Body of pancreas (tissue), 4 donors: ENCODE data around the gene TCF7L1. TPM values are rescaled to one million over a fixed set of nuclear protein-coding genes. Genes with fewer than 3 reads are reported as not detected.

Experiments used
- ATAC-seq: fragments of 150-250 bp; one replicate; pipeline ENCODE4 v1.9.1; 2016
- DNase-seq, 4 donors: peaks; one replicate each; pipeline ENCODE4 v3.0.0-alpha.2; 2019
- H3K27ac ChIP-seq, 4 donors: fragments of 200-600 bp; sonication (generic); 1 replicate in 3 of 4; 2 replicates in 1 of 4; pipeline versions ENCODE4 v1.5.1 to v1.6.1; 2016 to 2019; ENCODE audit warnings: mild to moderate bottlenecking in 1 of 4, mixed read lengths in 1 of 4, moderate library complexity in 1 of 4
- H3K27me3 ChIP-seq, 2 donors: fragments of 200-600 bp; sonication (generic); one replicate each; pipeline ENCODE4 v1.6.0; 2016; ENCODE audit warnings: mild to moderate bottlenecking in 1 of 2
- H3K36me3 ChIP-seq, 2 donors: fragments of 200-600 bp; sonication (generic); replicated peaks in 1 of 2; 2 replicates each; pipeline ENCODE4 v1.5.1; 2016; ENCODE audit warnings: low read depth in 2 of 2; ENCODE audit not compliant: insufficient read depth in 1 of 2
- H3K4me1 ChIP-seq: fragments of 200-600 bp; sonication (generic); one replicate; pipeline ENCODE4 v1.6.0; 2016
- H3K4me3 ChIP-seq, 2 donors: fragments of 200-600 bp; sonication (generic); 1 replicate in 1 of 2; 2 replicates in 1 of 2; pipeline ENCODE4 v1.5.1; 2016 to 2019
- H3K9me3 ChIP-seq, 3 donors: fragments of 200-600 bp; sonication (generic); 1 replicate in 2 of 3; 2 replicates in 1 of 3; pipeline ENCODE4 v1.5.1; 2016
- POLR2A ChIP-seq, 3 donors: fragments of 450-650 bp; IDR thresholded peaks; one replicate each; pipeline ENCODE4 v1.6.1; 2016; ENCODE audit warnings: antibody characterized with exemption in 3 of 3, mild to moderate bottlenecking in 2 of 3
- WGBS, 2 donors: methylation state at CpG; one replicate each; pipeline ENCODE4 v1.1.5; 2017; 5-methylcytosine and 5-hydroxymethylcytosine counted together
- intact Hi-C: fragments of 100-400 bp; cut with DNase I; formaldehyde crosslinking; loops from one replicate; pipeline ENCODE4 v1.15.1; 2023
- total RNA-seq, 2 donors: library from RNA; depleted of rRNA; stranded (reverse); fragments of >200 nt; gene quantifications; one replicate each; pipeline ENCODE4 v1.1.0, GENCODE V29; 2016
- TF ChIP-seq, protein P1 (sequence below), 7 experiments: fragments of 450-650 bp in 4 of 7; fragments of 200-600 bp in 3 of 7; sonication (generic) in 3 of 7; IDR thresholded peaks; one replicate each; pipeline ENCODE4 v1.5.1; 2016 to 2019; ENCODE audit warnings: antibody characterized with exemption in 7 of 7

Gene TCF7L1
- total RNA-seq, 2 donors from 2014 or later: 2.1 to 4.3 TPM

- Histone ChIP-seq H3K4me1 (peaks cover 17% of the 10 kb centered on the region), H3K4me3 (no peak overlapping the region), H3K36me3 (no peaks in the 10 kb centered on the region), H3K9me3 (no peaks in the 10 kb centered on the region), H3K27ac (no peak overlapping the region), H3K27me3 (no peaks in the 10 kb centered on the region)
- ATAC-seq (no peak), DNase-seq (no peak)
- no peak for TF ChIP-seq POLR2A (IDR thresholded peaks at IDR 0.05)
- TF ChIP-seq, protein P1, sequence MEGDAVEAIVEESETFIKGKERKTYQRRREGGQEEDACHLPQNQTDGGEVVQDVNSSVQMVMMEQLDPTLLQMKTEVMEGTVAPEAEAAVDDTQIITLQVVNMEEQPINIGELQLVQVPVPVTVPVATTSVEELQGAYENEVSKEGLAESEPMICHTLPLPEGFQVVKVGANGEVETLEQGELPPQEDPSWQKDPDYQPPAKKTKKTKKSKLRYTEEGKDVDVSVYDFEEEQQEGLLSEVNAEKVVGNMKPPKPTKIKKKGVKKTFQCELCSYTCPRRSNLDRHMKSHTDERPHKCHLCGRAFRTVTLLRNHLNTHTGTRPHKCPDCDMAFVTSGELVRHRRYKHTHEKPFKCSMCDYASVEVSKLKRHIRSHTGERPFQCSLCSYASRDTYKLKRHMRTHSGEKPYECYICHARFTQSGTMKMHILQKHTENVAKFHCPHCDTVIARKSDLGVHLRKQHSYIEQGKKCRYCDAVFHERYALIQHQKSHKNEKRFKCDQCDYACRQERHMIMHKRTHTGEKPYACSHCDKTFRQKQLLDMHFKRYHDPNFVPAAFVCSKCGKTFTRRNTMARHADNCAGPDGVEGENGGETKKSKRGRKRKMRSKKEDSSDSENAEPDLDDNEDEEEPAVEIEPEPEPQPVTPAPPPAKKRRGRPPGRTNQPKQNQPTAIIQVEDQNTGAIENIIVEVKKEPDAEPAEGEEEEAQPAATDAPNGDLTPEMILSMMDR (IDR thresholded peaks at IDR 0.05): no peak
- intact Hi-C loops: no loop called here
- WGBS, 2 donors: 88 to 92% methylated on average over 6 of the region's 6 CpGs
Observed at GRCh38 chr2:85174943-85175342, 41.8 kb downstream of the TCF7L1 start.

DNA sequence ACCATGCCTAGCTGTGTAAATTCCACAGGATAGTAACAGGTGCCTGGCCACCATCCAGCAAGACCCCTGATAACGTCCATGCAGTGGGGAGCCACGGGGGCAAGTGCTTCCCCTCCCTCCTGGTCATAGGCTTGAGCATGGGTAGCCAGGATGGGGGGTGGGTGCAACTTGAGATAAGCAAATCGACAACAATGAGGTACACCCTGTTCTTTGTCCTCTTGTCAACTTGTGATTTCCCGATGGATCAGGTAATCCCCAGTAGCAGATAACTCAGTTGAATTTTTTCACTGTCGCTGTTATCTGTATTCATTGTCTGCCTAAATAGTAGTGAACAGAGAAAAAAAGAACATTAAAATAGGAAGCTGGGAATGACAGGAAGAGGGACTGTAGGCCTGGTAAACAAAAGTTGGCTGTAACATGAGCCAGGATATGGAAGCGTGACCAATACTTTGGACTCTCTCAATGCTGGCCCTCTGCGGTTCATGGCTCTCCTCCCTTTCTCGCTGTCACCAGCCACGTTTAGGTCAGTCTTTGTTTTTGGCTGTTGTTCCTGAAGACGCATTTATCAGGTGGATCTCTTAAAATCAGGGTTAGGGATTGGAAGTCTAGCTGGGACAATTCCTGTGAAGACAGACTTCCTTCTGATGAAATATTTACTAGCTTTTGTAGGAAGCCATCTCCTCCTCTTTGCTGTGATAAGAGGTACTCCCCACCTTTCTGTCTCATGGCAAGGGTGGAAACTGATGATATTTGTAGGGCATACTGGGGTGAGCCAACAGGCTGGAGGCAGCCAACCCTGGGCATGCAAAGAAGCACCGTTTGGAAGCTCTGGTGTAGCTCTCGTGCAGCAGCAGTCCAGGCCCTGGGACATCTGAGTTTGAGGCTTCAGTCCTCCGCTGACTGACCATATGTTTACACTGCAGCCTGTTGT, 42.4 kb downstream of the TCF7L1 start:
- Histone ChIP-seq H3K36me3 (no peaks in the 10 kb centered on the region), H3K27me3 (no peaks in the 10 kb centered on the region), H3K27ac (peak overlapping the region in 1 of 4 donors; percentile 9), H3K9me3 (no peaks in the 10 kb centered on the region), H3K4me3 (no peak overlapping the region), H3K4me1 (peaks cover 17% of the 10 kb centered on the region)
- peak; percentile 67 for ATAC-seq
- peak in 3 of 4 donors; percentile 19 to 36 (median 30) for DNase-seq
- intact Hi-C loops: no loop called here
- TF ChIP-seq, protein P1 (IDR thresholded peaks at IDR 0.05): no peak
- no peak for TF ChIP-seq POLR2A (IDR thresholded peaks at IDR 0.05)
- WGBS, 2 donors: 37 to 39% methylated on average over 10 to 13 of the region's 13 CpGs

GRCh38 chr2:85177031-85177824, 44.0 kb downstream of the TCF7L1 start:
- Histone ChIP-seq H3K9me3 (no peaks in the 10 kb centered on the region), H3K27me3 (no peaks in the 10 kb centered on the region), H3K4me3 (no peak overlapping the region), H3K4me1 (peaks cover 17% of the 10 kb centered on the region), H3K27ac (no peak overlapping the region), H3K36me3 (no peaks in the 10 kb centered on the region)
- TF ChIP-seq, protein P1 (IDR thresholded peaks at IDR 0.05): no peak
- TF ChIP-seq POLR2A (IDR thresholded peaks at IDR 0.05): no peak
- WGBS, 2 donors: 89 to 93% methylated on average over 7 of the region's 7 CpGs
- ATAC-seq: no peak
- no peak for DNase-seq
- intact Hi-C loops: no loop called here

- Histone ChIP-seq H3K27ac (no peak overlapping the region), H3K36me3 (no peaks in the 10 kb centered on the region), H3K27me3 (no peaks in the 10 kb centered on the region), H3K4me3 (no peak overlapping the region), H3K4me1 (peaks cover 17% of the 10 kb centered on the region), H3K9me3 (no peaks in the 10 kb centered on the region)
- no peak for TF ChIP-seq POLR2A (IDR thresholded peaks at IDR 0.05)
- TF ChIP-seq, protein P1 (IDR thresholded peaks at IDR 0.05): no peak
- 79 to 100% methylated on average over 1 of the region's 1 CpG for WGBS, 2 donors
- DNase-seq (no peak), ATAC-seq (no peak)
- intact Hi-C loops: no loop called here
Observed at GRCh38 chr2:85178154-85178553, 45.0 kb downstream of the TCF7L1 start.
